ENCODE results near the gene ZSWIM3. TPM values are rescaled to one million over a fixed set of nuclear protein-coding genes. Genes with fewer than 3 reads are reported as not detected.

Gene ZSWIM3
- total and polyA plus RNA-seq, 2 of the 13 experiments (the other 11 are each of a cell fraction or from before 2014, with no cell fraction given) = 5.2 to 5.8 TPM

- TF ChIP-seq FOXO4 (CRISPR knock-in tag; conservative IDR thresholded peaks at IDR 0.05) (no peak), HOXA3 (CRISPR knock-in tag; IDR thresholded peaks at IDR 0.05) (peak; percentile 87), SRSF4 (IDR thresholded peaks at IDR 0.05; ENCODE audit: low read depth, low read length, poor library complexity, severe bottlenecking) (no peak), RFX5 (IDR thresholded peaks at IDR 0.05; ENCODE audit: low read depth, low read length) (peak; percentile 86), ZNF350 (CRISPR knock-in tag; IDR thresholded peaks at IDR 0.05; ENCODE audit: borderline replicate concordance, low read depth) (peak; percentile 88), CAMTA2 (CRISPR knock-in tag; IDR thresholded peaks at IDR 0.05; ENCODE audit: borderline replicate concordance) (0 out of 2 replicates have a peak, but pooled peaks have one; percentile 60), DR1 (CRISPR knock-in tag; IDR thresholded peaks at IDR 0.05) (peak; percentile 79; the same call in 1 of the 2 replicates), RNF219 (CRISPR knock-in tag; IDR thresholded peaks at IDR 0.05) (no peak), MYPOP (CRISPR knock-in tag; IDR thresholded peaks at IDR 0.05) (no peak), ARHGAP35 (CRISPR knock-in tag; IDR thresholded peaks at IDR 0.05; ENCODE audit: borderline replicate concordance) (peak; percentile 92), NFKB2 (CRISPR knock-in tag; IDR thresholded peaks at IDR 0.05; ENCODE audit: borderline replicate concordance) (peak; percentile 85; the same call in 1 of the 2 replicates), ZMYM3 (CRISPR knock-in tag; IDR thresholded peaks at IDR 0.05) (peak; percentile 66), E2F5 (CRISPR knock-in tag; conservative IDR thresholded peaks at IDR 0.05) (peak; percentile 65), TFE3 (CRISPR knock-in tag; IDR thresholded peaks at IDR 0.05) (no peak; the same call in 1 of the 2 replicates), ZNF274 (CRISPR knock-in tag; IDR thresholded peaks at IDR 0.05) (peak; percentile 80; the same call in 1 of the 2 replicates), SNAPC2 (CRISPR knock-in tag; IDR thresholded peaks at IDR 0.05) (peak; percentile 81), MAFK (conservative IDR thresholded peaks at IDR 0.05 in 1 of 2, IDR thresholded peaks at IDR 0.05 in 1 of 2; ENCODE audit: low read length in 2 of 2) (no peak), ZNF225 (CRISPR knock-in tag; IDR thresholded peaks at IDR 0.05) (peak; percentile 86), KAT8 (CRISPR knock-in tag; IDR thresholded peaks at IDR 0.05) (peak; percentile 94), KDM4B (CRISPR knock-in tag; IDR thresholded peaks at IDR 0.05) (peak; percentile 78; the same call in 1 of the 2 replicates), EHMT2 (IDR thresholded peaks at IDR 0.05; ENCODE audit: borderline replicate concordance, low read depth, low read length) (no peak), SIN3A (IDR thresholded peaks at IDR 0.05; ENCODE audit: borderline replicate concordance, low read depth, low read length) (peak; percentile 92)
These were observed 23.8 kb downstream of the ZSWIM3 start, which contains the start of gene ZSWIM1 (continued) for GRCh38 chr20:45880988-45881788.

Measured in HepG2 (cell line).